ENCODE data around the gene ANO1. TPM values are rescaled to one million over a fixed set of nuclear protein-coding genes. Genes with fewer than 3 reads are reported as not detected.

ANO1 gene
- total RNA-seq (2014; rRNA removed), result 184 and 244 TPM in 2 replicates
- Bru-seq, nascent RNA, result percentile 87 among the genes with signal in this experiment
- BruChase-seq, experiment 1, labeled RNA remaining after a 6-hour chase, result percentile 85 among the genes with signal in this experiment
- percentile 82 among the genes with signal in this experiment for BruChase-seq, experiment 2, labeled RNA remaining after a 2-hour chase
- long read RNA-seq, partial matches to known transcripts, result 64 of 102 reads
- long read RNA-seq, other reads (novel, unspliced or antisense), result 38 of 102 reads

- ChIA-PET POLR2A (ENCODE audit: unreplicated experiment) (interaction anchor here (1.0 kb wide), 1 partner anchor 85 kb away, joined by 5 read pairs; no protein-coding TSS in a partner anchor), CTCF (no interaction called here)
- Histone ChIP-seq H3K36me3 (ENCODE audit: low read depth, low read length) (peaks cover 20% of the 10 kb centered on the region), H3K9ac (ENCODE audit: low read length) (peak within 1 kb of the TSS; percentile 78), H3K27me3 (ENCODE audit: low read length) (no peaks in the 10 kb centered on the region), H3K79me2 (ENCODE audit: low read length) (peaks cover 62% of the 10 kb centered on the region), H3K4me2 (ENCODE audit: low read length) (peak within 1 kb of the TSS; percentile 91), H3K9me2 (replicated peaks; ENCODE audit: low read length) (no peaks in the 10 kb centered on the region), H2AFZ (ENCODE audit: low read length) (peak within 1 kb of the TSS; percentile 48), H3F3A (ENCODE audit: low read length, unreplicated experiment) (peaks cover 8% of the 10 kb centered on the region), H3K9me3 (ENCODE audit: low read length) (no peaks in the 10 kb centered on the region), H3K4me3 (ENCODE audit: low read length) (peak within 1 kb of the TSS; percentile 78), H3K4me1 (ENCODE audit: insufficient read depth, low read length) (peaks cover 61% of the 10 kb centered on the region), H4K20me1 (ENCODE audit: low read length) (no peaks in the 10 kb centered on the region; the same call in 1 of the 2 replicates), H3K27ac (ENCODE audit: low read length) (peak within 1 kb of the TSS; percentile 84)
- no TSS peak for BruUV-seq (replicated peaks)
- DNase-seq (peak; percentile 51), ATAC-seq (peak; percentile 22)
- intact Hi-C loops (cut with micrococcal nuclease), result no loop called here
- no peak for TF ChIP-seq EZH2phosphoT487 (IDR thresholded peaks at IDR 0.05; ENCODE audit: borderline replicate concordance, low read length)
- TF ChIP-seq CTCF (conservative IDR thresholded peaks at IDR 0.05; ENCODE audit: low read depth, low read length), result no peak
- TF ChIP-seq EZH2 (IDR thresholded peaks at IDR 0.05; ENCODE audit: low read length, unreplicated experiment), result no peak
These were observed at the start of gene ANO1 for GRCh38 chr11:70078095-70078780. TSS of gene ANO1 (plus strand) at chr11:70078317. CDS start at chr11:70078607, 290 bp downstream.

- H3K27me3 ChIP-seq (ENCODE audit: low read length), result no peaks in the 10 kb centered on the region
- no peaks in the 10 kb centered on the region for H3F3A ChIP-seq (ENCODE audit: low read length, unreplicated experiment)
- no peak overlapping the region for H2AFZ ChIP-seq (ENCODE audit: low read length)
- H3K4me2 ChIP-seq (ENCODE audit: low read length), result no peak overlapping the region
- no peaks in the 10 kb centered on the region for H3K9me2 ChIP-seq (replicated peaks; ENCODE audit: low read length)
- POLR2A ChIA-PET (ENCODE audit: unreplicated experiment), result no interaction called here
- H3K9me3 ChIP-seq (ENCODE audit: low read length), result no peaks in the 10 kb centered on the region
- BruUV-seq (replicated peaks), result no TSS peak
- ATAC-seq, result no peak
- H4K20me1 ChIP-seq (ENCODE audit: low read length), result no peaks in the 10 kb centered on the region
- CTCF ChIA-PET, result no interaction called here
- TF ChIP-seq EZH2 (IDR thresholded peaks at IDR 0.05; ENCODE audit: low read length, unreplicated experiment) (no peak), EZH2phosphoT487 (IDR thresholded peaks at IDR 0.05; ENCODE audit: borderline replicate concordance, low read length) (no peak), CTCF (conservative IDR thresholded peaks at IDR 0.05; ENCODE audit: low read depth, low read length) (no peak)
- no peaks in the 10 kb centered on the region for H3K36me3 ChIP-seq (ENCODE audit: low read depth, low read length)
- H3K79me2 ChIP-seq (ENCODE audit: low read length), result no peaks in the 10 kb centered on the region
- no peak for DNase-seq
- no peak overlapping the region for H3K27ac ChIP-seq (ENCODE audit: low read length)
- H3K9ac ChIP-seq (ENCODE audit: low read length), result no peak overlapping the region
- intact Hi-C loops (cut with micrococcal nuclease), result no loop called here
- H3K4me1 ChIP-seq (ENCODE audit: insufficient read depth, low read length), result no peaks in the 10 kb centered on the region
- H3K4me3 ChIP-seq (ENCODE audit: low read length), result no peak overlapping the region
These were observed 48.8 kb upstream of the ANO1 start for GRCh38 chr11:70029115-70029860.

Measured in PC-3 (cell line).